NCI-H2171 treated with DMSO at 0.1 percent for 48 hours (cell line): ENCODE results near the gene TC2N.
A peak's percentile ranks its signal among the peaks of the same experiment; 100 is the strongest.
"Not testable (repeated sequence)": the region's sequence is repeated elsewhere in the genome, so short reads cannot be mapped to it uniquely, and the experiment has no call there.

ENCODE experiments used
- DNase-seq: peaks from one replicate; lab custom pipeline; 2025; lab: John Stamatoyannopoulos, UW

Gene TC2N

GRCh38 chr14:91867316-91867988 is at the start of gene TC2N:
Gene TC2N, minus strand, starts transcription at chr14:91867536. Its CDS starts 53,767 bp downstream, at chr14:91813769.
- DNase-seq, result peak; percentile 71

GRCh38 chr14:91912035-91912434 is 44.7 kb upstream of the TC2N start:
- DNase-seq, result no peak

DNA sequence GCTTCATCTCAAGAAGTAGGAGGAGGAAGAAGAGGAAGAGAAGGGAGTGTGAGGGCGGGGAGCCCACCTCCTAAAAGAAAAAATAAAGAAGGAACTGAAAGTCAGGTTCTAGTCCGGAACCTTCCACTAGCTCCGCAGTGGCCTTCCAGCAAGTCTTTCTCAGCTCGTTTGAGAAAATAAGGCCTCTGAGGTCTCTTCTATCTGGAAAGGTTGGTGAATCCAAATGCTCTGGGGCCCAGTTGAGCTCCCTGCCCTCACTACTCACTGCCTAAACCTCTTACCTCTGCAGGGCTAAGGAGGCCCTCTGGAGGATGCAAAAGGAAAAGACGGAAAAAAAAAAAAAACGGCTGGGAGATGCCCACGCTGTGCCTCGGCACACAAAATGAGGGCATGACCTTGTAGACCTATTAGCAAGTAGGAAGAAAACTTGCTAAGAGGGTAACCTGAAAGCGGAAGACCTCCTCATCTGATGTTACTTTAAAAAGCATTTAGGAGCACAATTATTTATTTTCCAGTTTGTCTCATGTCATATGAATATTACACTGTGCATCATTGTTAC is 44.2 kb upstream of the TC2N start:
- peak; percentile 63 for DNase-seq

DNA sequence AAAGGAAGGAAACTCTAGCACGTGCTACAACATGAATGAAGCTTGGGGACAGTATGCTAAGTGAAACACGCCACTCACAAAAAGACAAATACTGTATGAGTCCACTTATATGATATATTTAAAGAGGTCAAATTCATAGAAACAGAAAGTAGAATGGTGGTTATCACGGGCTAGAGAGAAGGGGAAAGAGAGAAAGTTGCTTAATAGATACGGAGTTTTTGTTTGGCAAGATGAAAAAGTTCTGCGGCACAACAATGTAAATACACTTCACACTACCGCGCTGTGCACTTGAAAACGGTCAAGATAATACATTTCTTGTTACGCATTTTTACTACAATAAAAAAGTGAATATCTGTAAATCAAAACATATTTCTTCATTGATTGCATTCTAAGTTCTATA is 42.9 kb upstream of the TC2N start:
- no peak for DNase-seq

DNA sequence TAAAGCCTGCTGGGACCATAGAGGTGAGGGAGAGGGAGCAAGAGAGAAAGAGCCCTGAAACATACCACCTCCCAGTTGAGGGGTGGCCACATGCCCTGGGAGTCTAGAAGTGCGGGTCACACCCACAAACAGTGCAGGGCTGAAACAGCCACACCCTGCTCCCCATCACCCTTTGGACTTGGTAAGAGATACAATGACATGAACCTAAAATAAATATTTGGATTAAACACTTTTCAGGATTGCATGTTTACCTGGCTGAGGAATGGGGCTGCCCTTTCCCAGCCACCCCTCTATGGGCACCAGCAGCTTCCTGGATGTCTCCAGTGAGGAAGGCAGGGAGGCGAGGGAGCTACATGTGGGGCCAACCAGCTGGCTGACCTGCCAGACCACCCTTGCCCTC is 39.0 kb upstream of the TC2N start:
- DNase-seq, result no peak

GRCh38 chr14:91904956-91905645 is 37.8 kb upstream of the TC2N start:
- no peak for DNase-seq

GRCh38 chr14:91904483-91904882 is 37.1 kb upstream of the TC2N start:
- no peak for DNase-seq

GRCh38 chr14:91903070-91903469 is 35.7 kb upstream of the TC2N start:
- DNase-seq, result no peak

DNA sequence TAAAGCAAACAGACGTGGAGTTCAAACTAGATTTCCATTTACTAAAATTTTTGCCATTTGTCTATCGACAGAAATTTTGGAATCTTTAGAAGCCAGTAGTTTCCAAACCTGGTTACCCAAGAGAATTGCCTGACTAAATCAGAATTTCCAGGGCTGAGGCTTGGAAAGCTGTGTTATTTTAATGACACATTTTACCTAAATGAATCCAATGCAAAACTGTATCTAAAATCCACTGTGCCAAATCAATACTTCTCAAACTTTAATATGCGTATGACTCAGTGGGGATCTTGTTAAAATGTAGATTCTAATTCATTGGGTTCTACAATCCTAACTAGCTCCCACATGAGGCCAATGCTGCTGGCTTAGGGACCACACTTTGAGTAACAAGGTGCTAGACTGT is 35.0 kb upstream of the TC2N start:
- DNase-seq, result no peak

DNA sequence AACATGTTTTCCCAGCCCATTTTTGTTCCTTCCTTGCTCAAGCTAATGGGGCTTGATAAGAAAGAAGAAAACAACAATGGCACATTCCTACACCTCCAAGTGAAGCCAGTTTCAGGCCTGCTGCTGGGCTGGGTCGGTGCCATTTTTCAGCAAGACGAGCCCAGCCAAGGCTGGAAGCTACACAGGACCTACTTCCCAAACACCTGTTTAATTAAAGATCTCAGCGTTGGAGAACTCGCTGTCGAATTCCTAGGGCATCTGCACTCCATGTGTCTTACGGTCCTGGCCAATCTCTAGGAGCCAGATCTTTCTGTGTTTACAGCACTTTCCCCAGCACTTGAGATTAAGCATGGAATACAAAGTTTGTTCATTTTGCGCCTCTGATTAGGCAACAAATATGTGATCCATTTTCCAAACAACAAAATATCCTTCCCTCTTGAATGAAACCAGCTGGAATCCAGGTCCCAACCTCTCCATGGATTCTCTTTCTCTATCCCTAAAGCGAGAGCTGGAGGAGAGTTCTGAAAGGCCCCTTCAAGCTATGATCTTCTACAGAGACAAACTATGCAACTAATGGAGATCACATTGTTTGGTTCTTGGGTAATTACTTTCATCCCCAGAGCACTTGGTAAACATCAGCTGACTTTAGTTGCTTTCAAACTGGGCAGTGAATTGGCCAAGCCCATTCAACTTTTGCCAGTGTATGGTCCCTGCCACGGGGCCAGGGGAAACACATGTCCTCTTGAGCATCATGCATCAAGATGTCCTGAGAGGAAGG is 34.3 kb upstream of the TC2N start:
- DNase-seq, result no peak

DNA sequence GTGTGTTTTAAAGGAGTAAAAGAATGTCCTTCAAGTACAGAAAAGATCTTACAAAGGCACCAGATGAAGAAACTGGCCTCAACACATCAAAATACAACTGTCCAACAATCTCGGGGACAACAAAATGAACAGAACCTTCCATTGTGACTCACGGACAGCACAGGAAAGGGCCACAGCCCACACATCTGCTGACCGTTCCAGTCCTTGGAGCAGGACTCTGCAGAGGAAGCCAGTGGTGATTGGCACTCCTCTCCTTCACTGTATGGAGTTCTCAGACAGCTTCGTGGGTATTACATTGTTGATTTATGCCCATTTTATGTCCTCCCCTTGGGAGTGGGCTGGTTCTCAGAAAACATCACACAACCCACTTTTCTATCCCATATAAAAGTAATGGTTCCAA is 32.5 kb upstream of the TC2N start:
- no peak for DNase-seq

DNA sequence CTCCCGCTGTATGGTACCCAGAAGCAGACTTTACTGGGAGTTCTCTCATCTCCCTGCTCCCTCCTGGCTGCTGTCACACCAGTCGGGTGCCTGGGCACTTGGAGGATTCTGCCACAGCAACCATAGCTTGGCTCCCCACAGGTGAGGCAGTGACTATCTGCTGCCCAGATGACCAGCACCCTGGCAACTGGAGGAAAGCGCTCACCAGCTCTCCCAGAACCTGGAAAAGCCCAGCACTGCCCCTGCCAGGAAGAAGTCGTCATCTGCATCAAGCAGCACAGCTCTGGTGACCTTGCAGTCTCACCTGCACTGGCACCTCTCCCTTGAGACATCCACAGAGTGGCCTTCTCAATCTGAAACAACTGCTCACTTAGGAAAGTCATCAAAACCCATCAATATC is 31.9 kb upstream of the TC2N start:
- DNase-seq, result no peak

GRCh38 chr14:91898372-91898771 is 31.0 kb upstream of the TC2N start:
- DNase-seq, result no peak

DNA sequence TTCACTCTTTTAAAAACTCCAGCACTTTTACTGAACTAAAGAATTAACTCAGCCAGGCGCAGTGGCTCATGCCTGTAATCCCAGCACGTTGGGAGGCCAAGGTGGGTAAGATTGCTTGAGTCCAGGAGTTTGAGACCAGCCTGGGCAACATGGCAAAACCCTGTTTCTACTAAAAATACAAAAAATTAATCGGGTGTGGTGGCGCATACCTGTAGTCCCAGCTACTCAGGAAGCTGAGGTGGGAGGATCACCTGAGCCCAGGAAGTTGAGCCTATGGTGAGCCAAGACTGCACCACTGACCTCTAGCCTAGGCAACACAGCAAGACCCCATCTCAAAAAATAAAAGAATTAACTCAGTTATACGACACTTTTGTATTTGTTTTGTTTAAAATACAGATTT is 30.4 kb upstream of the TC2N start:
- DNase-seq, result not testable (repeated sequence)

GRCh38 chr14:91897106-91897701 is 29.9 kb upstream of the TC2N start:
- DNase-seq, result no peak

- no peak for DNase-seq
Observed at GRCh38 chr14:91896419-91896818, 29.1 kb upstream of the TC2N start.

DNA sequence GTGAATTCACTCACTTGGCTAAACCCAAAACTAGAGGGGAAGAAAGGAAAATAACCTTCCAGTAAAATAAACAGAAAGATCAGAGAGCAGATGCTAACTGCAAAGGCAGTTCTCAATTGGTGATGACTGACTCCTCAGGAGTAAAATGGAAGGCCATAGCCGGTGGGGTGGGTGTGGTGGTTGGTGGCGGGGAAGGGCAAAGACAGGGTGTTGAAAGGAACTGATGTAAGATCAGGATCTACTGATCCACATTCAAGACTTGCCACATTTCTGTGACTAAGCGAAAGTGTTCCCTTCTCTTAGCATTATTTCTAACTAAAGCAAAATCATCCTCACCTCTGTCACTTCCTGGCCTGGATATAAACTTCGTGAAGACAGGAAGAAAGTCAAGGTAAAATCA is 26.3 kb upstream of the TC2N start:
- no peak for DNase-seq

GRCh38 chr14:91893007-91893406 is 25.7 kb upstream of the TC2N start:
- DNase-seq, result peak; percentile 27

DNA sequence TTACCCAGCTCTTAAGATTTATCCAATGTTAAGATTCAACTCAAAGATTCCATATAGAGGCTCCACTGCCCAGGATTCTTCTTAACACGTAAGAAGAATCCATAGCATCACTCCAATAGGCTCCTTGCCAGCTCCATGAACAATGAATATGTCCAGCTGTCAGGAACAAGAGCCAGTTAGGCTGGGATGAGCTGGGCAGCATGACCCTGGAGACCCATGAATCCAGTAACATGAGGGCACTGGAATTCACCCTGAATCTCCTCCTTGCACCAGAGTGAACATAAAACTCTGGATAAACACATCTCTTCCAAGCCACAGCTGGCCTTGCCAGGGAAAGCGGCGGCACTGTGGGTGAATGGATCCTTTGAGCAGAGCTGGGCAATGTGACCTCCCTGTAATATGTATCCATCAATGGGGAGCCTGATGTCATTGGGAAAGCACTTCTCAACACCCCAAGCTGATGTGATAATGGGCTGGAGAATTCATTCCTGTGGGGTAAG is 24.4 kb upstream of the TC2N start:
- DNase-seq, result no peak

DNA sequence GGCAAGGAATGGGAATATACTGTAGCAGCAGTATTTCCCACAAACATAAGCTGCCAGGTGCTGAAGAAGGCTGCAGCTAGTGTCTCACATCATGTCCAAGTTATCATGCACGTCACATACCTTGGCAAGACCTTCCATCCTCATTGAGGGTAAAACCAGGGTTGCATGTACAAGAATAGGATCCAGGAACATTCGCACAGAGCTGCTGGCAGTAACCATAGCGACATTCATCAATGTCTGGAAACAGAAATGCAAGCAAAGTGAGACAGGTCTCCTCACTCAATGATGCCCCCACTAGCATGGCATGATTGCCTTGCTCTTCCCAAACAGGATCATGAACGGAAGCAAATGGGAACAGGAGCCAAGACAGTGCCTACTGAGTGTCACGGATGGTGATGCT is 23.8 kb upstream of the TC2N start:
- no peak for DNase-seq

DNA sequence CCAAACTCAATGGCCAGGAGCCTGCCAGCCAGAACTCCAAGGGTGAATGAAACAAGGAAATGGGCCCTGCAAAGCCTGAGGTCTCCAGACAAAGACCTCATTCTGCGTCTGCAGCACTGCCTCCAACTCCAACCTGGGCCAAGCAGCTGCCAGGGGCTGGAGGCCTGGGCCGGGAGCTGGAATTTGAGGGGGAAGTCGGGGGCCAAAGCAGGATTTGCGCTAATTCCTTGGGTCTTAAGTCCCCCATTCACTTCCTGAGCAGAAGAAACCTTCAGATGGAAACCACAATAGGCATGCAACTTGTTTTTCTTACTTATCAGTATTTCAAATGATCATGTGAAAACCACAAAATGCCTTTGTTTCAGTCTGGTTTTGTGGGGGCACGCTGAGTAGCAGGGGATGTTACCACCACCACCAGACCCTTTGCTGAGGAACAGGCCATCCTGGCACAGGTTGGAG is 23.0 kb upstream of the TC2N start:
- DNase-seq, result no peak
